DLD1 (cell line): ENCODE measurements around the gene TALDO1.

Source experiments
- in situ Hi-C: cut with HindIII; loops from 2 replicates; pipeline ENCODE4 v1.10.0; 2017; ENCODE audit warnings: low sequenced_read_pairs

TALDO1 gene

GRCh38 chr11:813456-814096, 66.3 kb downstream of the TALDO1 start:
- in situ Hi-C loops: no loop called here
